Measurements from ENCODE around the gene PLA2G3.

DNA sequence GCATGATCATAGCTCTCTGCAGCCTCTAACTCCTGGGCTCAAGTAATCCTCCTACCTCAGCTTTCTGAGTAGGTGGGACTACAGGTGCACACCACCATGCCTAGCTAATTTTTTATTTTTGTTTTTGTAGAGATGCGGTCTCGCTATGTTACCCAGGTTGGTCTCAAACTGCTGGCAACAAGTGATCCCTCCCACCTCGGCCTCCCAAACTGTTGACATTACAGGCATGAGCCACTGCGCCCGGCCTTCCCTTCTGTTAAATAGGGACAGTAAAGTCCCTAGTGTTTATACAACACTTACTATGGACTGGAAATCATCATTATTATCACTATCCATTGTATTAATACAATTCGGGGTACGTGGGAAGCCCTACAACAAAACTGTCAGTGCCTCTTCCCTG is 45.6 kb downstream of the PLA2G3 start:
- TF ChIP-seq CTCF (IDR thresholded peaks at IDR 0.05), result no peak
- no peak for TF ChIP-seq EP300 (IDR thresholded peaks at IDR 0.05; ENCODE audit: low read depth)
- no peak for TF ChIP-seq POLR2A (IDR thresholded peaks at IDR 0.05)
- no peak for TF ChIP-seq POLR2AphosphoS5 (IDR thresholded peaks at IDR 0.05)
